HFF-Myc (cell line): Measurements from ENCODE around the gene OR5AP2.
"Not testable (repeated sequence)": the region's sequence is repeated elsewhere in the genome, so short reads cannot be mapped to it uniquely, and the experiment has no call there.

Experiments
- DNase-seq: peaks from one replicate; pipeline ENCODE4 v3.0.0-alpha.2; 2011; ENCODE audit warnings: low read depth; ENCODE audit errors: extremely low read depth
- H3K4me3 ChIP-seq: replicated peaks from 2 replicates; pipeline ENCODE4 v1.5.1; 2011; ENCODE audit warnings: low read depth, mild to moderate bottlenecking, control low read depth, low read length
- CTCF ChIP-seq: IDR thresholded peaks from 2 replicates; pipeline ENCODE4 v1.5.1; 2012; ENCODE audit warnings: mild to moderate bottlenecking, low read depth, low read length, control low read depth; ENCODE audit errors: missing control alignments

The OR5AP2 gene

DNA sequence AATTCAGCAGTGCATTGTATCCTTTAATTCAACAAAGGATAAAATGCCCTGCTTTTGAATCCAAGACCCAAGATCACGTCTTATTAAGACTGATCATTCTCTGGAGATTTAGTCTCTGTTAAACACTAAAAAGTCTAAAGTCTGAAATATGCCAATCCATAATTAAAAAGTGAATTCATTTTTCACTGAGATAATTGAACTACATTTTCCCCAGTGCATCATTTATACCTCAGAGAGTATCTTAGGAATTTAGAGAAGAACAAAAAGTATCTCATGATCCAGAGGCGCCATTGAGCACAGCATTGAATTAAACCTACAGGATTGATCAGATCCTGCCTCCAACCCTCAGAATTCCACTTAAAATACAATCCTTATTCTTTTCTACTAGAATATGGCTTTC, 5.4 kb downstream of the OR5AP2 start:
- DNase-seq, result no peak
- no peak overlapping the region for H3K4me3 ChIP-seq
- no peak for TF ChIP-seq CTCF

DNA sequence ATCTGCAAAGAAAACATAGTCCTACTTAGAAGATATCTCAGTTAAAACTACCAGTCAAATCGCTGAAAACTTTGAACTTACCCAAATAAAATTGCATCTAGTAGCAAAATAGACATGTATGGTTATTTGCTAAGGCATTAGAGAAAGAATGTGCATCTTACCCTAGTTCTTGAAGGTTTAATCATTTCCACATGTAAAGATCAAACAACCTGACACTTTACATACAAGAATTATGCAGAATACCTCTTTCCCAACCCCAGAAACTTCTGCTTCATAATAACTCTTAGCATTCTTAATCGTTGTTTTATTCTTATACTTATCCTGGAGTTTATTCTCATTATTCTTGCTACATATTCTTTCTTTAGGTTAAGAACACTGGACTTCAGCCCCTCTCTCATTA, 9.9 kb downstream of the OR5AP2 start:
- DNase-seq, result no peak
- no peak for TF ChIP-seq CTCF
- H3K4me3 ChIP-seq, result no peak overlapping the region

- TF ChIP-seq CTCF, result no peak
- DNase-seq, result no peak
- no peak overlapping the region for H3K4me3 ChIP-seq
Observed at GRCh38 chr11:56625946-56626345, 16.3 kb downstream of the OR5AP2 start.

DNA sequence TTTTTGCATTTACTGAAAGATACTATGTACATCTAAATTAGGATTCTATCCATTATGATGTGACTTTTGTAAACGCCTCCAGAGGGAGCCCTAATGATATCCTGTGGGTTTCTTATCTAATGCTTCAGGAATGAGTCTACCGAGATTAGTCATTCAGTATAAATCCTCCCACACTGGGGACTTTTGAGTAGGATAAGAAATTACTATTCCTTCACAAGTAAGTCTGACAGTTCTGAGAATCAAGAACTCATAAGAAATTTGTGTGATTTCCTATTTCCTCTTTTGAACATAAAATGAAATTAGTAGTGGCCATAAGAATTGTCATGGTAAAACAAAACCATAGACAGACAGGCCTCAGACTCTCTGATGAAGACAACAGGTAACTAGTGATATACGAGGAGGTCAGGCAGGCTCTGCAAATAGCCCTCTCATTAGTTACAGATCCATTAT, 17.6 kb downstream of the OR5AP2 start:
- DNase-seq, result peak; percentile 1
- TF ChIP-seq CTCF, result no peak
- H3K4me3 ChIP-seq, result no peak overlapping the region

DNA sequence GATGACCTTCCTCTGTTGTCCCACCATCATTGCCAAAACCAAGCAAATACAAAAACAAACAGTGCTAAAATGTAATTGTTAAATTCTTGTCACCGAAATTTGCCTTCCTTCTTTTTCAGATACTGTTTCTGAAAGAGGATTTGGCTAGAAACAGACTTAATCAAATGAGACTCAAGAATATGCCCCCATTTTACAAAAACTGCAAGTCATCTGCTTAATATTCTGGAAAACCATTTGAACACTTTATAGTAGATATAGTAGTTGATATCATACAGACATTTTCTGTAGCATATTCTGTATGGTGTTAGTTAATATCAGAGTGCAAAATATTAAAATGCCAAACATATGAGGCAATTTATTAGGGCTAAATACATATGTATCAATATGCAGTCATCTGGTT, 31.1 kb downstream of the OR5AP2 start:
- DNase-seq, result no peak
- no peak overlapping the region for H3K4me3 ChIP-seq
- TF ChIP-seq CTCF, result no peak

DNA sequence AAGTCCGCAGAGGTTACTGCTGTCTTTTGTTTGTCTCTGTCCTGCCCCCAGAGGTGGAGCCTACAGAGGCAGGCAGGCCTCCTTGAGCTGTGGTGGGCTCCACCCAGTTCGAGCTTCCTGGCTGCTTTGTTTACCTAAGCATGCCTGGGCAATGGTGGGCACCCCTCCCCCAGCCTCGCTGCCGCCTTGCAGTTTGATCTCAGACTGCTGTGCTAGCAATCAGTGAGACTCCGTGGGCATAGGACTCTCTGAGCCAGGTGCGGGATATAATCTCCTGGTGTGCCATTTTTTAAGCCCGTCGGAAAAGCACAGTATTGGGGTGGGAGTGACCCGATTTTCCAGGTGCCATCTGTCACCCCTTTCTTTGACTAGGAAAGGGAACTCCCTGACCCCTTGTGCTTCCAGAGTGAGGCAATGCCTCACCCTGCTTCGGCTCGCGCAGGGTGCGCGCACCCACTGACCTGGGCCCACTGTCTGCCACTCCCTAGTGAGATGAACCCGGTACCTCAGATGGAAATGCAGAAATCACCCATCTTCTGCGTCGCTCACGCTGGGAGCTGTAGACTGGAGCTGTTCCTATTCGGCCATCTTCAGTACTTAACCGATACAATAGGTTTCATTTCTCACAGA, 50.0 kb downstream of the OR5AP2 start:
- H3K4me3 ChIP-seq, DNase-seq: not testable (repeated sequence)
